Stomach (tissue), 4 donors: ENCODE results near the gene KIF5A.
A peak's percentile ranks its signal among the peaks of the same experiment; 100 is the strongest.

Experiments used
- CTCF ChIP-seq, 7 experiments: fragments of 450-650 bp in 4 of 7; fragments of 200-600 bp in 3 of 7; sonication (generic) in 3 of 7; IDR thresholded peaks; one replicate each; pipeline ENCODE4 v1.5.1; 2016 to 2019; ENCODE audit warnings: antibody characterized with exemption in 7 of 7, control low read depth in 2 of 7, mild to moderate bottlenecking in 1 of 7
- EP300 ChIP-seq: sonication (generic); formaldehyde crosslinking; IDR thresholded peaks from one replicate; pipeline ENCODE4 v1.6.1; 2017; ENCODE audit warnings: antibody characterized with exemption
- POLR2A ChIP-seq, 4 donors: fragments of 450-650 bp; IDR thresholded peaks; one replicate each; pipeline ENCODE4 v1.6.1; 2016; ENCODE audit warnings: antibody characterized with exemption in 4 of 4, control low read depth in 2 of 4, mild to moderate bottlenecking in 1 of 4, moderate library complexity in 1 of 4
- POLR2AphosphoS5 ChIP-seq, 3 donors: sonication (generic); formaldehyde crosslinking; IDR thresholded peaks; one replicate each; pipeline ENCODE4 v1.6.1; 2016; ENCODE audit warnings: antibody characterized with exemption in 3 of 3

- TF ChIP-seq POLR2AphosphoS5 (IDR thresholded peaks at IDR 0.05): peak; percentile 97 to 100 (median 100)
- peak in 3 of 4 donors; percentile 80 to 98 (median 98) for TF ChIP-seq POLR2A (IDR thresholded peaks at IDR 0.05)
- TF ChIP-seq CTCF (IDR thresholded peaks at IDR 0.05): no peak
- peak; percentile 5 for TF ChIP-seq EP300
Measured at GRCh38 chr12:57520053-57520818, 29.6 kb upstream of the KIF5A start, which contains the start of gene DDIT3.
